BE2C (cell line): Measurements from ENCODE around the gene HMX1.

ENCODE experiments used
- DNase-seq: peaks from one replicate; pipeline ENCODE4 v3.0.0-alpha.2; 2020
- H3K27me3 ChIP-seq: fragments of 250-450 bp; sonication (Bioruptor Pico); 2 replicates; pipeline ENCODE4 v1.5.1; 2020; ENCODE audit warnings: mild to moderate bottlenecking
- H3K36me3 ChIP-seq: fragments of 250-450 bp; sonication (Bioruptor Pico); 2 replicates; pipeline ENCODE4 v1.5.1; 2020; ENCODE audit warnings: mild to moderate bottlenecking
- H3K4me1 ChIP-seq: fragments of 250-450 bp; sonication (Bioruptor Pico); 2 replicates; pipeline ENCODE4 v1.5.1; 2020
- H3K4me3 ChIP-seq: 2 replicates; pipeline ENCODE4 v1.5.1; 2011; ENCODE audit warnings: low read depth, low read length
- H3K9me3 ChIP-seq: fragments of 250-450 bp; sonication (Bioruptor Pico); 2 replicates; pipeline ENCODE4 v1.5.1; 2020
- CTCF ChIP-seq: IDR thresholded peaks from 2 replicates; pipeline ENCODE4 v1.5.1; 2012; ENCODE audit warnings: mild to moderate bottlenecking, low read depth, low read length

The HMX1 gene

GRCh38 chr4:8853249-8853648 is 18.4 kb downstream of the HMX1 start:
- Histone ChIP-seq H3K36me3 (no peaks in the 10 kb centered on the region; the same call in 1 of the 2 replicates), H3K9me3 (no peaks in the 10 kb centered on the region), H3K4me3 (no peak overlapping the region), H3K27me3 (no peaks in the 10 kb centered on the region), H3K4me1 (peaks cover 16% of the 10 kb centered on the region)
- DNase-seq, result no peak
- no peak for TF ChIP-seq CTCF

GRCh38 chr4:8852118-8852704 is 19.4 kb downstream of the HMX1 start:
- Histone ChIP-seq H3K27me3 (no peaks in the 10 kb centered on the region), H3K9me3 (no peaks in the 10 kb centered on the region), H3K36me3 (no peaks in the 10 kb centered on the region; the same call in 1 of the 2 replicates), H3K4me3 (no peak overlapping the region), H3K4me1 (peaks cover 20% of the 10 kb centered on the region)
- no peak for TF ChIP-seq CTCF
- DNase-seq, result no peak

GRCh38 chr4:8851321-8852117 is 20.1 kb downstream of the HMX1 start:
- no peak for TF ChIP-seq CTCF
- Histone ChIP-seq H3K9me3 (no peaks in the 10 kb centered on the region), H3K4me3 (no peak overlapping the region), H3K27me3 (no peaks in the 10 kb centered on the region), H3K4me1 (peaks cover 20% of the 10 kb centered on the region), H3K36me3 (no peaks in the 10 kb centered on the region; the same call in 1 of the 2 replicates)
- no peak for DNase-seq

- Histone ChIP-seq H3K27me3 (no peaks in the 10 kb centered on the region), H3K9me3 (no peaks in the 10 kb centered on the region), H3K36me3 (no peaks in the 10 kb centered on the region; the same call in 1 of the 2 replicates), H3K4me1 (peaks cover 16% of the 10 kb centered on the region), H3K4me3 (no peak overlapping the region)
- DNase-seq, result no peak
- TF ChIP-seq CTCF, result no peak
Measured at GRCh38 chr4:8850830-8851188, 20.8 kb downstream of the HMX1 start.

GRCh38 chr4:8850074-8850829 is 21.4 kb downstream of the HMX1 start:
- H3K4me3 ChIP-seq, result no peak overlapping the region
- no peak for DNase-seq
- H3K9me3 ChIP-seq, result no peaks in the 10 kb centered on the region
- H3K27me3 ChIP-seq, result no peaks in the 10 kb centered on the region
- TF ChIP-seq CTCF, result no peak
- peaks cover 12% of the 10 kb centered on the region for H3K4me1 ChIP-seq
- no peaks in the 10 kb centered on the region; the same call in 1 of the 2 replicates for H3K36me3 ChIP-seq
